GM12801 (cell line): ENCODE data around the gene SLC16A11.

Experiments
- TF ChIP-seq, protein P1 (sequence below): IDR thresholded peaks from one replicate; pipeline ENCODE4 v1.5.1; 2011; ENCODE audit warnings: control low read depth; ENCODE audit not compliant: insufficient read length; ENCODE audit errors: extremely low read depth

SLC16A11 gene

GRCh38 chr17:7025245-7025644 lies 18.6 kb downstream of the SLC16A11 start:
- TF ChIP-seq, protein P1, sequence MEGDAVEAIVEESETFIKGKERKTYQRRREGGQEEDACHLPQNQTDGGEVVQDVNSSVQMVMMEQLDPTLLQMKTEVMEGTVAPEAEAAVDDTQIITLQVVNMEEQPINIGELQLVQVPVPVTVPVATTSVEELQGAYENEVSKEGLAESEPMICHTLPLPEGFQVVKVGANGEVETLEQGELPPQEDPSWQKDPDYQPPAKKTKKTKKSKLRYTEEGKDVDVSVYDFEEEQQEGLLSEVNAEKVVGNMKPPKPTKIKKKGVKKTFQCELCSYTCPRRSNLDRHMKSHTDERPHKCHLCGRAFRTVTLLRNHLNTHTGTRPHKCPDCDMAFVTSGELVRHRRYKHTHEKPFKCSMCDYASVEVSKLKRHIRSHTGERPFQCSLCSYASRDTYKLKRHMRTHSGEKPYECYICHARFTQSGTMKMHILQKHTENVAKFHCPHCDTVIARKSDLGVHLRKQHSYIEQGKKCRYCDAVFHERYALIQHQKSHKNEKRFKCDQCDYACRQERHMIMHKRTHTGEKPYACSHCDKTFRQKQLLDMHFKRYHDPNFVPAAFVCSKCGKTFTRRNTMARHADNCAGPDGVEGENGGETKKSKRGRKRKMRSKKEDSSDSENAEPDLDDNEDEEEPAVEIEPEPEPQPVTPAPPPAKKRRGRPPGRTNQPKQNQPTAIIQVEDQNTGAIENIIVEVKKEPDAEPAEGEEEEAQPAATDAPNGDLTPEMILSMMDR = no peak

DNA sequence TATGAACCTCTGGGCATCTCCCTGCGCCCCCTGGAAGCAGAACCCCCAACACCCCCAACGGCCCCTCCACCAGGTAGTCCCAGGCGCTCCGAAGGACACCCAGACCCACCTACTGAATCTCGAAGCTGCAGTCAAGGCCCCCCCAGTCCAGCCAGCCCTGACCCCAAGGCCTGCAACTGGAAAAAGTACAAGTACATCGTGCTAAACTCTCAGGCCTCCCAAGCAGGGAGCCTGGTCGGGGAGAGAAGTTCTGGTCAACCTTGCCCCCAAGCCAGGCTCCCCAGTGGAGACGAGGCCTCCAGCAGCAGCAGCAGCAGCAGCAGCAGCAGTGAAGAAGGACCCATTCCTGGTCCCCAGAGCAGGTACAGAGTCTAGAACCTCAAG lies 19.5 kb downstream of the SLC16A11 start:
- TF ChIP-seq, protein P1 = no peak

DNA sequence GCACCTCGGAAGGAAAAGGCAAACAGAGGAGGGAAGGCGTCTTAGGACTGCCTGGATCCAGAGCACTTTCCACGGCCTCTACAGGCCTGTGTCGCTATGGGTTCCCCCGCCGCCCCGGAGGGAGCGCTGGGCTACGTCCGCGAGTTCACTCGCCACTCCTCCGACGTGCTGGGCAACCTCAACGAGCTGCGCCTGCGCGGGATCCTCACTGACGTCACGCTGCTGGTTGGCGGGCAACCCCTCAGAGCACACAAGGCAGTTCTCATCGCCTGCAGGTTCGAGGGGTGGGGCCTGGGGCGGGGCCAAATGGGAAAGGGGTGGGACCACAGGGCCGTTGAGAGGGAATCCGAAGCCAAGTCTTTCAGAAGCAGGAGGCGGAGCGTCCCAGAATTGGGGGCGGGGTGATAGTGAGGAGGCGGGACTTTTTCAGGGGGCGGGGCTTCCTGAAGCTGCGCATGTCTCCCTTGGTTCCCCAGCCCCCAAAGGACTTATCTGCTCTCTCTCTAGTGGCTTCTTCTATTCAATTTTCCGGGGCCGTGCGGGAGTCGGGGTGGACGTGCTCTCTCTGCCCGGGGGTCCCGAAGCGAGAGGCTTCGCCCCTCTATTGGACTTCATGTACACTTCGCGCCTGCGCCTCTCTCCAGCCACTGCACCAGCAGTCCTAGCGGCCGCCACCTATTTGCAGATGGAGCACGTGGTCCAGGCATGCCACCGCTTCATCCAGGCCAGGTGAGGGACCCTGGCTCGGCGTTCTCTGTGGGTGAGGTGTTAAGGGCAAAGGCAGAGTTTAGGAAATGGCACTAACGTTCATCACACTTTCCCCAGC lies 20.1 kb downstream of the SLC16A11 start:
- TF ChIP-seq, protein P1 = no peak

- TF ChIP-seq, protein P1 = no peak
Observed at GRCh38 chr17:7022781-7023571, 20.9 kb downstream of the SLC16A11 start, which contains the start of gene BCL6B. Gene BCL6B, plus strand, starts transcription at chr17:7023050. Its CDS starts 622 bp downstream, at chr17:7023672.

DNA sequence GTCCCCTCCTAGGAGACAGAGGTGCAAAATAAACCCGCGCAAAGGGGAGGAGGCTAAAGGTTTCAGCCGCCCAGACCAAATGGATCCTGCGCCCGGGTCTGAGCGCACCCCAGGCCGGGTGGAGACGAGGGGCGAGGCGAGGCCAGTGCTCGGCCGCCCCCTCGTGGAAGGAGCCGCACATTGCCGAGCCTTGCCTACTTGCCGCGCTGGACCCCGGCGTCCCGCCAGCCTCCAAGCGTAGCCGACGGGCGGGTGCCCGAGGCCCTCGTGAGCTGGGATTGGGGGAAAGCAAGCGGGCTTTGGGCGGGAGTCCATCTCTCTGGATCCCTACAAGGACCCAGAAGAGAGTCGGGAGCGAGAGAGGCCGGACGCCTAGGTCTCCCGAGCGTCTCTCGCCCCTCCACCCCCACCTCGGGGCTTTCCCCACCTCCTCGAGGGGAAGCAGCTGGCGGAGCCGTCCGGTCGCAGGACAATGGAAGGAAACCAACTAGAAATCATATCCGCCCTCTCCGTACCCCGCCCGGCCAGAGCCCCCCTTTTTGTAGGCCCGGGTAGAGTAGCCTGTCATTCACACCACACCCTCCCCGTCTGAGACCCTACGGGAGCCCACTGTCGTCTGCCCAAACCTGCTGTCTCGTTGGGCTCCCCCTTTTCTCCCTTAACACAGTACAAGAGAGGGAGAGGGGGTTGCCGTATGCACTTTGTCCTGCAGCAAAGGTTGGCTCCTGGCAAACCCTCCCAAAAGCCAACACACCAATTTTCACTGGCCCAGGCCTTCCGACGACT lies 21.7 kb downstream of the SLC16A11 start:
- TF ChIP-seq, protein P1 = no peak

GRCh38 chr17:7020894-7021664 lies 22.8 kb downstream of the SLC16A11 start:
- TF ChIP-seq, protein P1 = no peak
